GM19463 (cell line): ENCODE results near the gene ACYP1.

Experiments used
- ATAC-seq: cut with Tn5 transposase; IDR thresholded peaks from one replicate; pipeline ENCODE4 v1.9.1; 2021; ENCODE audit warnings: mild to moderate bottlenecking, moderate library complexity; ENCODE audit not compliant: unreplicated experiment

Gene ACYP1

GRCh38 chr14:75044322-75044721 lies 19.5 kb downstream of the ACYP1 start:
- no peak for ATAC-seq

GRCh38 chr14:75042035-75042434 lies 21.8 kb downstream of the ACYP1 start:
- ATAC-seq: peak; percentile 67

- no peak for ATAC-seq
Observed at GRCh38 chr14:75041613-75042012, 22.2 kb downstream of the ACYP1 start.

DNA sequence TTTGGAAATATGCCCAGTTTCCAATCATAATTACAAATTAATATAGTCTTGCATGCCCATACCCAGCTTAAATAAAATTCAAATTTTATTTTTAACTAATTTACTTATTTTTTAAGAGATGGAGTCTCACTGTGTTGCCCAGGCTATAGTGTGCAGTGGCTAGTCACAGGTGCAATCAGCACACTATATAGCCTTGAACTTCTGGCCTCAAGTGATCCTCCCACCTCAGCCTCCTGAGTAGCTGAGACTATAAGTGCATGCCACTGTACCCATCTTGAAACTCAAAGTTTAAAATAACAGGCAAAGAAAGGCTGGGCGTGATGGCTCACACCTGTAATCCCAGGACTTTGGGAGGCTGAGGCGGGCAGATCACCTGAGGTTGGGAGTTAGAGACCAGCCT lies 22.9 kb downstream of the ACYP1 start:
- ATAC-seq: no peak

- ATAC-seq: no peak
Observed at GRCh38 chr14:75040507-75040906, 23.3 kb downstream of the ACYP1 start.

DNA sequence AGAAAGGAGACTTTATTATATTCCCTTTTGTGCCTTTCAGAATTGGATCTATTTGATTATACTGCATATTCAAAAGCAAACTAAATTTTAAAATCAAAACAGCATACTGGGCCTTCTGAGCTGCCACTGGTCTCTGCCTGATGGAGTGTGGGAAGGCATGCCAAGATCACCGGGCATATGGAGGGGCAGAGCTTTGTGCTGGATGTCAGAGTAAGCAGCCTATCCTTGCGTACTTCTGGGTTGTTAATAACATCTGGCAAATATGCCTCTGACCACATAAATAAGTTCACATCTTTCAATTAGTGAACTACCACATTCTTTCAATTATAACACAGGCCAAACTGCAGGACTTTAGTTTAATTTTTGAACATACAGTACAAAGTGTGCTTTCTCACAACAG lies 30.9 kb downstream of the ACYP1 start:
- no peak for ATAC-seq

GRCh38 chr14:75030147-75030546 lies 33.7 kb downstream of the ACYP1 start:
- ATAC-seq: no peak

DNA sequence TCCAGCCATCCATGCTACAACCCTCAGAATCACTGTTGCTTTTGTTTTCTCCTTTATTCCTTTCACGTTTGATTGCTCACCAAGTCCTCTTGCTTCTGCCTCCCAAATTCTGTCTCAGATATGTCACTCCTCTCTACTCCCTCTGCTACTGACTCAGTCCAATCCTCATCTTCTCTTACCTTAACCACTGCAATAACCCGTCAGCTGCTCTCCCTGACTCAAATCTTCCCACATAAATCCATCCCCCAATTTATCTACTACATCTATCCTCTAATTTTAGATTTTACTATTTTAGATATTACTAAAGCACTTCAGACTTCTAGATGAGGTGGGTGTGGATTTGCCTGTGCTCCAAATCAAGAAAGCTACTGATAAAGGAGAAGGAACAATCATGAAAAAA lies 37.9 kb downstream of the ACYP1 start:
- ATAC-seq: no peak

- ATAC-seq: no peak
Observed at GRCh38 chr14:75025082-75025481, 38.7 kb downstream of the ACYP1 start.

DNA sequence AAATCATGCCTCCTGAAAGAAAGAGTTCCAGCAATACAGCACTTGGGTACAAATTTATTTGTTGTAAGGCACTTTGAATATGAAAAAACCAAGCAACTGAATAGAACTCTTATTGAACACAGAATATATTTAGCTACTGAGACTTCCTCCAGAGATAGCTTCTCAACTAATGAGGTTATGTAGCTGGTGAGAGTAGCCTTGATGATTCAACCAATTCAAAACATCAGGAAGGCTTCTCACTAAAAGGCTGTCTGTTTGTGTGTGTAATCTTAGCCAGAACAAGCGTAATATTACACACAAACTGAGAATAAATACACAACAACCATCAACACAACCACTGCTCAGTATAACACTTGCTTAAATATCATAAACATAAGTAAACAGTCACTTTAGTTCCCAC lies 40.7 kb downstream of the ACYP1 start:
- no peak for ATAC-seq

DNA sequence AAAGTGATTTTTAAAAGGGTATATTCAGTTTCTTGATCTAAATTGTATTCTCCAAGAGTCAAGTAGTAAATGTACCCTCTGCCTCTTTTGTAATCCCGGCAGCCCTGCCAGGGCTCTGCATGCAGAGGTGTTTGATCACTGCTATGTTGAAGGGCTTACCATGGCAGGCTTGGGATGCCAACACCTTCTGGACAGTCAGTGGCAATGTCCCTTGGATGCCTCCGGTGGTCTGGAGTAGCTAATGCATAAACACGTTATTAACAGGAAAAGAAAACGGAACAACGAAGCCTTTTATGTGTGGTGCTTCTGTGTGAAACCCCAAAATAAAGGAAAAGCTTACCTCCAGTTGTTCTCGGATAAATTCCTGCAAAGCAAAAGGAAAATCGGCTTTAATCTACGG lies 41.2 kb downstream of the ACYP1 start:
- no peak for ATAC-seq

- no peak for ATAC-seq
Observed at GRCh38 chr14:75018694-75019093, 45.1 kb downstream of the ACYP1 start.

DNA sequence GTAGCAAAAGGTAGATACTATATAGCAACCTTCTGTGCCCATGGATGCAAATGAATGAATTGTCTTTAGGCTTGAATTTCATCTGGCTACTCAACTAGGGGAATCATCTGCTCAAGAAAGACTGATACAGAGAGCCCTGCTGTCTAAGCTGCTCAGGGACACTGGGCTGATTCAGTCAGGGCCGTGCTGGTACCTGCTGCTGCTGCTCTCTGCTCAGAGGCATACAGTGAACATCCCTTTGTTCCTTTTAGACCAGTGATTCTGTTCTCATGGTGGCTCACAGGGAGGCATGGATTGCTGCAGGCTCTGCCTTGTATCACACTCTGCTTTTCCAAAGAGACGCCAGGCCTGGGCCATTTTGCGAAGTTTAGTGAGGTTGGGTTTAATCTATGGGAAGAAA lies 47.0 kb downstream of the ACYP1 start:
- ATAC-seq: no peak

DNA sequence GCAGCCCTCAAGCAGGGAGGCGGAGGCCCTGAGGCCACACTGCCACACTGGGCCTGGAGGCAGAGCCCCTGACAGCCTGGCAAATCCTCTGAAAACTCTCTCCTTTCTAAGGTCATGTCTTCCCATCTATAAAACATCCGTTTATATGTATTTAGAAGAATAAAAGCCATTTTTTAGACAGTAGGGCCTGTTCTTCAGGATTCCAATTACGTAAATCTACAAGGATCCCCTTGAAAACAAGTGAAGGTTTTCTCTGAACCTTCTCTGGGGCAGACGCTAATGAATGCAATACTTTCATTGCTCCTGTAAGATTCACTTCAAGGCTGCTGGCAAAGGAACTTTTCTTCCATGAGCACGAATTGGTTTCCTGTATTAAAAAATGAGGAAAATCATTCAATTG lies 48.3 kb downstream of the ACYP1 start:
- ATAC-seq: no peak

GRCh38 chr14:75013290-75013689 lies 50.5 kb downstream of the ACYP1 start:
- ATAC-seq: no peak

- ATAC-seq: no peak
Observed at GRCh38 chr14:75011356-75011994, 52.3 kb downstream of the ACYP1 start.

- no peak for ATAC-seq
Observed at GRCh38 chr14:75010472-75011093, 53.2 kb downstream of the ACYP1 start.

DNA sequence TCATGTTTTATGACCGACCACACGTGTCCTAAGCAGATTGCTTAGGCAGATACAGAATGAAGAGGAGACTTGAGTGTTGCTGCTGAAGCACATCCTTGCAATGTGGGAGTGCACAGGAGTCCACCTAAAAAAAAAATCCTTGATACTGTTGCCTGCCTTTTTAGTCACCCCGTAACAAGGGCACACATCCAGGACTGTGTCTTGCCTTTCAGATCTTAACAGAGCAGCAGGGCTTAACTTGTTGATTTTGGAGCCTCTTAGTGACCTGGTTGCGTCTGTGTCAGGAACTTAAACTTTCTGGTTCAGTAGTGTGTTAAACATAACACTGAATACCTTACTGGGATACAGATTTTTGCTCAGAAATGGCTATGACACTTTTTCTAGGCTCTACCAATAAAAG lies 54.6 kb downstream of the ACYP1 start:
- ATAC-seq: no peak

- no peak for ATAC-seq
Observed at GRCh38 chr14:75005357-75005756, 58.5 kb downstream of the ACYP1 start.

DNA sequence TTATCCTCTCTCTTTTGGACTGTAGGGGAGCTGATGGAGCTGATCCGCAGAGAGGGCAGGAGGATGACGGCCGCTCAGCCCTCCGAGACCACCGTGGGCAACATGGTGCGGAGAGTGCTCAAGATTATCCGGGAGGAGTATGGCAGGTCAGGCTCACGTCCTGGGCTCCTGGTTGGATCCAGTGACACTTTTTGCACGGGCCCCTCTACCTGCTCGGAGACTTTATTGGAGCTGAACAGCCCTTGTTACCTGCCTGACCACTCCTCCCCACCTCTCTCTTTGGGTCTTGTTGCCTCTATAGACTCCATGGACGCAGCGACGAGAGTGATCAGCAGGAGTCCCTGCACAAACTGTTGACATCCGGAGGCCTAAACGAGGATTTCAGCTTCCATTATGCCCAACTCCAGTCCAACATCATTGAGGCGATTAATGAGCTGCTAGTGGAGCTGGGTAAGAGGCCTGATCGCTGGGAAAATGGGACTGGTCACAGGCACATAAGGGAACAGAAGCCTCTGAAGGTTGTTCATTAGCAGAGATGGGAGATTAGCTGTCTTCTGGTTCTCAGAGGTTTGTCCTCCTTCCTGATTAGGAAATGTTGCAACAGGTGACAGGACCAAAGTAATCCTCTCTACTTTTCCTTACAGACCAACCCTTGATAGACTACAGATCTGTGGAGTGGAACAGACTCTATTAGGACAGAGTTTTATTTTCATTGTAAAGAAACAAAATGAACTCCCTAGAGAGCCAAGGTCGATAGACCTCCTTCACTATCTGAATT lies 60.4 kb downstream of the ACYP1 start:
- no peak for ATAC-seq
